ENCODE measurements around the gene INSYN1.
A peak's percentile ranks its signal among the peaks of the same experiment; 100 is the strongest.

The INSYN1 gene

DNA sequence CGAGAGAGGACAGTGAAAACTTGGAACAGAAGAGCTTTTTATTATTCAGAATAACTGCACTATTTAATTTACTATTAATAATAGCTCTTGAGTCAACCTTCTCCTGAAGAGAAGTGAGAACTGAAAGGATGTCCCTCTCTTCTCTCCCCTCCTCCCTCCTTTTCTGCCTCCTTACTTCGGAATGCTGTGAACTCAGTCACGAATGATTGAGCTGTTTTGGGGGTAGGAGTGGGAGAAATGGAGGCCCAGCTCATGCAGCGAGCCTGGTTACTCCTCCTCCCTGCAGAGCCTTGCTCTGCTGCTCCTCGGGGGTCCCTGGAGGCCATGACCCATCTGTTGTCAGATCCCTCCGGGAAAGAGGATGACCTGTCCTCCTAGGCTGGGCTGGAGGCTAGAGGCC is 20.3 kb upstream of the INSYN1 start:
- DNase-seq (ENCODE audit: low spot score), result no peak

DNA sequence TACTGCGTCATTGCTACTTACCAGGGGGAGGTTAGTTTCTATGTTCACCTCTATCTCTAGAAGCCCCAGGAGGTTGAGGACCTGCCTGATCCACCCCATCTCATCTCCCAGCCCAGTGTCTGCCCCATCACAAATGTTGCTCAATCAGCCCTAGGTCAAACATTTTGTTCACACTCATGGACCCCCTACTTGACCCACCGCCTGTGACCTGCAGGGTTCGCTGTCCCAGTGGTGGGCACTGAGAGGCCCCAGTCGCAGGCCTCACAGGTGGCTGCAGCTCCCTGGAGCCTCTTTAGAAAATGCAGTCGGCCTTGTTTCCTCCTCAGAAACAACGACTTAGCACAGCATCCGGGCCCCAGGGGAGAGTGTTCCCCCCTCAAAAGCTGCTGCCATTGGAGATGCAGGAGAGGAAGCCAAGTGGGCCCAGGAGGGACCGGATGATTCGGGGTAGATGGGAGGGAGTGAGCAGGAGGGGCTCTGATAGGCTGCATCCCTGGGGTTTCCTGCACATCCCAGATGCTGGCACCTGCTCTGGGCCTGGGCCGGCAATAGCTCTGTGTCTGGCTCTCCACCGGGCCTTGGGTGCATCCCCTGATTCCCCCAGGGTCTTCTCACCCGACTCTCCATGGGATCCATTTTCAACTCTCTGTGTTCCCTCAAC is 18.4 kb upstream of the INSYN1 start:
- no peak for DNase-seq (ENCODE audit: low spot score)

DNA sequence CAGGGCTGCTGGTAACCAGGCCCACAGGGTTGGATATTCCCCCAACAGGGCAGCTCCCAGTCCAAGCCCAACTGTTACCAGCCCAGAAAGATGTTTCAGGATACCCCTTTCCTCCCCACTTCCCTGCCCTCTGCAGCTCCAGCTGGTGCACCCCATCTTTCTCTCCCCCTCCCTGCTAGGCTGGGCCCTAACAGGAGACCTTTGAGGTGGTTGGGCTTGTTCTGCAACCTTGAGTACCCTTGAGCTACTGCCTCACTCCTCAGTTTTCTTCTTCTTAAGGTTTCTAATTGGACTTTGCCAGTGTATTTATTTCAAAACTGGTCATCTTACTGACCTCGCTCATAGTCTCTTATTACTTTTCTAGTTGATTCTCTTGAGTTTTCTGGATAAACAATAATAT is 16.9 kb upstream of the INSYN1 start:
- no peak for DNase-seq (ENCODE audit: low spot score)

DNA sequence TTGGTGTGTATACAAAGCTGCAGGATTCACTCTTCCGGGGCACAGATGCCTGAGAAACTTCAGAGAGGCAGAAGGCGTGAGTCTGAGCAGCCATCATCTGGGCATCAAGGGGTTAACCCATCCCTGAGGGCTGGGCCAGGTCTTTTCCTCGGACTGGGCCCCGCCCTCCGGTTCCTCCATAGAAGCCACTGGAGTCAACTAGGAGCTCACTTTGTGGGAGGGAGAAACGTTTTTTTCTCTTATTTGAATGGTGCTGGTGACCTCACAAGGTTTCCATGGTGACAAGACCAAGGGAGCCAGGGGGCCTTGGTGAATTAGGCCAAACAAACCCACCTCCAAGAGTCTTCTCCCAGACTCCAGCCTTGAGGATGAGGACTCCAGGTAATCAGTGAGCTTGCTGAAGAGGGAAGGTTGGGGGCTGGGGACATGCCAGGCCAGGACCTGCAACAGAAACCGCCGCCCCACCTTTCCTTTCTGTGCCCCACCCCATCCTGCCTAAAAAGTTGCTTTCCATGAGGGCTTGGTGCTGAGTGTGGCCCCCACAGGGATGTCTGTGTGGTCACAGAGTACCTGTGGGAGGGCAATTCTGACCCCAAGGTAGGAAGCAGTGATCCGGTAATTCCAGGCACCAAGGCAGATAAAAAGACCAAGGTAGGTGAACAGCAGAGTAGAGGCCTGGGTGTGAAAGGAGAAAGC is 14.8 kb upstream of the INSYN1 start:
- no peak for DNase-seq (ENCODE audit: low spot score)

DNA sequence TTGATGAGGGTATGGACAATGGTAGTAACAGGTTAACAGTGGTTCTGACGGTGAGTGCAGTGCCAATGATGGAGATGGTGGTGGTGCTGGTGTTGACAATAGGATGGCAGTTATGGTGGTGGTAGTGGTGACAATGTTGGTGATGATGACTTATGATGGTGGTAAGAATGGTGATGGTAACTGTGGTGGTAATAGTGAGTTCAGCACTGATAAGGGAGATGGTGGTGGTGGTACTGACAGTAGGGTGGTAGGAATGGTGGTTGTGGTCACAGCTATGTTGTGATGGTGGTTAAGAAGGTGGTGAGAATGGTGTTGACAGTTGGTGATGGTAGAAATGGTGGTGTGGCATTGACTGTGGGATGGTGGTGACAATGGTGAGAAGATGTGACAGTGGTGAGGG is 13.4 kb upstream of the INSYN1 start:
- no peak for DNase-seq (ENCODE audit: low spot score)

DNA sequence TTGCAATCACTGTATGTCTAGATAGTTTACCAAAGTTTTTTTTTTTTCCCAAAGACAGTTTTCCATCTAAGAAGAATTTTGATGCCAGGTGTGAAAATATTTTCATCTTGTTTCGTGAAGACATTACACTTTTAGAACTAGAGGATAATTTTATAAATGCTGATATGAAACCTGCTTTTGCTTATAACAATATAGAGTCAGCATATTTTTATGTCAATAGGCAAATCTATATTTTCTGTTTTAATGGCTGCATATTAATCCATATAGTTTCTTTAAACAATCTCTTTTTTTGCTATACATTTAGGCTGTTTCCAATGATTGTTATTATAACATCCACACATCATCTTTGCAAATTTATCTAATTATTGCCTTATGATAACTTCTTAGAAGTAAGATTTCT is 12.6 kb upstream of the INSYN1 start:
- no peak for DNase-seq (ENCODE audit: low spot score)

DNA sequence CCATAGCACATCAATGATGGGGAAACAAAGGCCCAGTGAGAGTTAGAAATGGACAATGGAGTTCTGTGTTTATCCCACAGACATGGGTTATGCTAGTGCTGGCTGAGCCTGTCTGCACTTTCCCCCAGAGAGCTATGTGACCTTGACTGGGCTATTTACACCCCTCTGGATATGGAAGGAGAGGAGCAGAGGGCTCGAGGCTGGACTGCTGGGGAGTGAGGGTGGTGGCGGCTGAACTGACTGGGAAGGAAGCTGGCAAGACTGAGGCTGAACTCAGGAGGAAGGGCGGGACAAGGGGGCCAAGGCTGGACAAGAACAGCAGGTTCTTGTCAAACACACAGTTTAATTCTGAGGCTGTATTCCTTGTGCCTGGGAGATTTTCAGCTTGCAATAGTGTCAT is 10.8 kb upstream of the INSYN1 start:
- DNase-seq (ENCODE audit: low spot score), result peak; percentile 86

DNA sequence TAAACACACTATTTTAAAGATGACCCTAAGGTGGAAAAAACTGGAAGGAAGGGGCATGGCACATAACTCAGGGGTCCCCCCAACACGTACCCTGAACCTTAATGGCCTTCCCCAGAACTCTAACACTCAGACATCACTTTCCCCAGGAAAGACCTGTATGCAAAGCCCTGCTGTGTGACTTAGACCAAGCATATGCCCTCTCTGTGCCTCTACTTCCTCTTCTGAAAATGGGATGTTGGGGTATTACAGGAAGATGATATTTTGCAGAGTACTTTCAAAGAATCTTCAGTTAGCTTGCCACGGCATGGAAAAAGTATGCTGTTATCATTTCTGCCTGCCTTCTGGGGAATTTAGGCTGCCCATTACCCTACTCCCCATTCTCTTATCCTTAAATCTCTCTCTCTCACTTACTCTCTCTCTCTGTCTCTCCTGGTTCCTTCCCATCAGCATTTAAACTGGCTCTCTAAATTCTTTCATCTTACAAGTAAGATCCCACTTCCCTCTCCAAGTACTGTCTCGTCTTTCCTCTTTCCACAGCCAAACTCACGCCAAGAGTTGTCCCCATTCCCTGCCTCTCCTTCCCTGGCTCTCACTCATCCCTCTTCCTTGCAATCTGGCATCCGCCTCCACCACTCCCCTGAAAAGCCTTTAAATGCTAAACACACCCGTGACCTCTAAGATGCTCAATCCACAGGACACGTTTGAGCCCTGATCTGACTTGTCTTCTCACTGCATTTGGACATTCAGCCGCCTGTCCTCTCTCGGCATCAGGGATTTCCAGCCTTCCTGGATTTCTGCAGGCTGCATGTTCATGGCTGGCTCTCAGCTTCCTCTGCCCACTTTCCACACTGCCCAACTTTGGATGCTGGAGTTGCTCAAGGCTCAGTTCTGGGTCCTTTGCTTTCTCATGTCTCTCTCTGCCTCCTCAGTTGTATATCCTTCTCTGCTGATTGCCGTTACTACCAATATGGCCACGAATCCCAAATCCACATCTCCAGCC is 7.5 kb upstream of the INSYN1 start:
- DNase-seq (ENCODE audit: low spot score), result no peak

DNA sequence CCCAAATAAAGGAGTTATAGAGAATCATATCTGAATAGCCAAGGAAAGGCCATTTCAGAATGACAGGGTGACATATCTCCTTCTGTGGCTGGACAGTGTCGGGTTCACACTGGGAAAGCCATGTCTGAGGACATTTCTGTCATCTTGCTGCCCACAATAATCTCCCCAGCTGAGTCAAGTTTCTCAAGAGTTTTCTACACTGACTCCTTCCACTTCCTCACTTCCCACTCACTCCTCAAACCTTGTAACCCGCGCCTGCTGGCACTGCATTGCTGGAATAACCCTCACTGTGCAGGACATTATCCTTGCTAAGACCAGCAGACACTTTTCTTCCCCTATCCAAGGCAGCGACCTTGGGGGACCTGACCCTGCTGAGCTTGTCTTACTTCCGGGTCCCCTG is 5.3 kb upstream of the INSYN1 start:
- DNase-seq (ENCODE audit: low spot score), result no peak

DNA sequence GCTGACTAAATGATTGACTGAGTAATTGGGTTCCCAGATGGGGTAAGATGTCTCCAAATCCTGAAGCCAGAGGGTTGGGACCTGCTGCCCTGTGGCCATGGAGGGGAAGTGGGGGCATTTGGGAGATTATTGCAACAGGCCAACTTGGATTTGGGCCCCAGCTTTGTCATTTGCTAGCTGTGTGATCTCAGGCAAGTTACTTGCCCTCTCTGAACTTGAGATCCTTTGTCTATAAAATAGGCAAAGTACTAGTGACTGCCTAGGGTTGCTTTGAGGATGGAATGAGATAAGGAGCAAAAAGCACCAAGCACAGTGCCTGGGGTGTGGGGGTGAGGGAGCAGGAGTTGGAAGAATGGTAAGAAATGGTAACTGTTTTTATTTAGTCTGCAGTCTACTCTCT is 4.4 kb upstream of the INSYN1 start:
- DNase-seq (ENCODE audit: low spot score), result no peak

DNA sequence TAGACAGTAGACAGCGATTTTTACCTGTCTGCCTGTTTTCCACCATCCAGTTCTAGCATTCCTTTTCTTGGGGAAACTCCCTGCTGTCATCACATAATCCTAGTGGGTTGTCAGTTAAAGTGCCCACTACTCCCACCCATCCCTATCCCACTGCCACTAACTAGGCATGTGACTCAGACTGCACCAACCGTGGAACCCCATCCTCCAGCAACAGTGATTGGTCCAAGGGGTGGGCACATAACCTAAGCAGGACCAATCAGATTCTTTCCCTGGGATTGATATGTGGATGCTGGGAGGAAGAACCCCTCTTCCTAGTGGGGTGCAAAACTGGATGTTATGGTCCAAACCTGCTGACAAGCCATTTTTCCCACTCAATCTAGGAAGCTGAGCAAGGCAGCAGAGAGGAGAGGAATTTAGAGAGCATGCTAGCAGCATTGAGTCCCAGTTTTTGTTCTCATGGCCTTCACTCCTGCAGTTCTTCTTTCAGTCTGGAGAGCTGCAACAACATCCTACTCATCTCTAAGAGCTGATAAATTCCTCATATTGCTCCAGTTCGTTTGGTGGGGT is 3.9 kb upstream of the INSYN1 start:
- no peak for DNase-seq (ENCODE audit: low spot score)

DNA sequence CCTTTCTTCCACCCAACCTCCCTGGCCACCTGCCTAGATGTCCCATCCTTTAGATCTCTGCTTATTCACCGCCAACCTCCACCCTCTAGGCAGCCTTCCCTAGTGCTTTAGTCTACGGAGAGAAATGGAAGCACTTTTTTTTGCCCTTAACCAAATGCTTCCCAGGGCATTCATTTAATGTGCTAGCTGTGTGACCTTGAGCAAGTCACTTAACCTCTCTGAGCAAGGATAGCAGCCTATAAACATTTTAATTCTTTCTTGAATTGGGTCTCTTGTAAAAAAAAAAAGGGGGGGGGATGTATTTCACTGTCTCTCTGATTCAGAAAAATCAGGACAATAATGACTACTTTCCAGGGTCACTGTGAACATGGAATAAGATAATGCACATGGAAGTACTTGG is 3.2 kb upstream of the INSYN1 start:
- no peak for DNase-seq (ENCODE audit: low spot score)

DNA sequence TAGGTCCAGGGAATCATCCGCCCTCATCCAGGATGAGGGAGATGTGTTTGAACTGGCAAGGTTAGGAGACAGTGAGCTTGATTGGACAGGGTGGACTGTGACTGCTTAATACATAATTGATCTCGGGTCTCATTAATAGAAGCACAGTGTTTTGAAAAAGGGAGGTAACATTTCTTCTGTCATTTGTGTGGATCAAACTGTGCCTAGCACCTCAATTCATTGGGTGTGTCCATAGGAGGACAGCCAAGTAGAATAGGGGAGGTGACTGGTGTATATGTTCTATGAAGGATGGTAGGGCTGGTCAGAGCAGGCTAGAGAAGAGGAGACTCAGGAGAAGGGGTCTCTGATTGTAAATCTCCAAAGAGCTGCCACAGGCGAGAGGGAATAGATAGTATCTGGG is 2.8 kb upstream of the INSYN1 start:
- no peak for DNase-seq (ENCODE audit: low spot score)

DNA sequence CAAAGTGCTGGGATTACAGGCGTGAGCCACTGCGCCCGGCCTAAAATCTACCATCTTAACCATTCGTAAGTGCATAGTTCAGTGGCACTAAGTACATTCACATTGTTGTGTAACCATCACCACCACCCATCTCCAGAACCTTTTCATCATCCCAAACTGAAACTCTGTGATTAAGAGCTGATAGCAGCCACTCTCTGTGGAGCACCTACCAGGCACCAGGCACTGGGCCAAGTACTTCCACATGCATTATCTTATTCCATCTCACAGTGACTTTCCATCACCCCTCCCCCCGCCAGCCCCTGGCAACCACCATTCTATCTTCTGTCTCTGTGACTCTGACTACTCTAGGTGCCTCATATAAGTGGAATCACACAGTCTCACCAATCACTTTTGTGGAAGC is 2.3 kb upstream of the INSYN1 start:
- DNase-seq (ENCODE audit: low spot score), result no peak

DNA sequence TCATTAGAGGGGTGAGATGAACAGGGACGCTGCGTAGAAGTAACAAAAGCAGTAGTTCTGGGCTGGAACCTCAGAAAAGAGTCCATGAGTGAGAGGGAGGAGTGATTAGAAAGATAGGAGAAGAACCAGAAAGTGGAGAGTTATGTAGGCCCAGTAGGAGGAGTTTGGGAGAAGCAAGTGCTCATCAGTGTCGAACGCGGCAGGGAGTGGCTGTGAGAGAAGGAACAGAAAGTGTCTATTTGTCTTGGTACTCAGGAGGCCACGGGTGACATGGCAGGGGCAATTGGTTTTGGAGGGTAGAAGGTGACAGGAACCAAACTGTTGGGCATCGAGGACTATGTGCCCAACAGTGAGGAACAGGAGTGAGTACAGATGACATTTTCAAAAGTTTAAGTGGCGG is 1.3 kb upstream of the INSYN1 start:
- DNase-seq (ENCODE audit: low spot score), result no peak

DNA sequence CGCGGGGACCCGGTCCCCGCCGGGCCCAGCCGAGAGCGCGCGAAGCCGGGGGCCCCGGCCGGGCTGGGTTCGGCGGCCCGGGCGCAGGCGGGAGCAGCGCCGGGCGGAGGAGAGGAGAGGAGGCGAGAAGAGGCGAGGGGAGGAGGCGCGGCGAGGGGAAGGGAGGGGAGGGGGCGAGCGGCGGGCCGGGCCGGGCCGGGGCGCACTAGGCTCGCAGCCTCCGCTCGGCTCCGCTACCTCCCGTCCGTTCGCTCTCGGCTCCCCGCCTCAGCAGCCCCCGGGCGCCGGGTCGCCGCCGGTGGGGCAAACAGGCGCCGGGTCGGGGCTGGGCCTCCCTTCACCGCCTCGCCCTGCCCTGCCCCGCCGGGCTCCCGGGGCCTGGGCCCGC is 351 bp downstream of the INSYN1 start:
- no peak for DNase-seq (ENCODE audit: low spot score)

DNA sequence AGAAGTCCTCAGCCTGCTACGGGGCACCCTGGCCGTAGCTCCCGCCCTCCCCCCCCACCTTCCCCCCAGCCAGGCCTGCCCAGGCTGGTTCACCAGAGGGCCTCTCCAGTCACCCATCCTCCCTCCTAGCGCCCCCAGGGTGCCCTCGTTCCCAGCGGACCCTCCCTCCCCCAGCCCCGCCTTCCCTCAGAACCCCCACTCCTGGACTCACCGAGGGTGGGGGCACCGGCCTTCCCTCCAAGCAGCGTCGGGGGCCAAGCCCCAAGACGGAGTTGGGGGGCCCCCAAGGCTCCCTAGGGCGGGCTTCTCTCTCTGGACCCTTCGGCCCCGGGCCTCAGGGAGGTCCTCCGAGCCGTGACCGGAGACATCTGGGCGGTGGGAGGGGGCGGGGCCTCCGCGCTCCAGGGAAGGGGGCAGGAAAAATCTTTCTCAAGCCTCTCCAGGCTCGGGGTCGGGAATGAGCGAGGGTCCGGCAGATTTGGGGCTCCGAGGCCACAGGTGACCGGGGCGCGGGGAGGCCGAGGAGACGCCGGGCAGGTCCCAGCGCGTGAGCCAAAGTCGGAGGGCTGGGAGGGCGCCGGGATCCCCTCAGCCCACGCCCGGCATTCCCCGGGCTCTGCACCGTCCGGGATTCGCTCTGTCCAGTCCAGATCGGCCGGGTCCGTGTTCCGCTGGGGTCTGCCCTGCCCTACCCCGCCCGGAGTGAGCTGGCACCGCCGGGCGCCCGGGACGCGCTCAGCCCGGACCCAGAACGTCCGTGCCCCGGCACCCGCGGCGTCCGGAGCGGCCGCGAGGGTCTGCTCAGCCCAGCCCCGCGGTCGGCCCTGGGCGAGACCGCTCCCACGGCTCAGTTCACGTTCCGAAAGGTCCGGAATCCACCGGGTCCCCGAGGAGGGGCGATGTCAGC is 999 bp downstream of the INSYN1 start:
- DNase-seq (ENCODE audit: low spot score), result no peak

DNA sequence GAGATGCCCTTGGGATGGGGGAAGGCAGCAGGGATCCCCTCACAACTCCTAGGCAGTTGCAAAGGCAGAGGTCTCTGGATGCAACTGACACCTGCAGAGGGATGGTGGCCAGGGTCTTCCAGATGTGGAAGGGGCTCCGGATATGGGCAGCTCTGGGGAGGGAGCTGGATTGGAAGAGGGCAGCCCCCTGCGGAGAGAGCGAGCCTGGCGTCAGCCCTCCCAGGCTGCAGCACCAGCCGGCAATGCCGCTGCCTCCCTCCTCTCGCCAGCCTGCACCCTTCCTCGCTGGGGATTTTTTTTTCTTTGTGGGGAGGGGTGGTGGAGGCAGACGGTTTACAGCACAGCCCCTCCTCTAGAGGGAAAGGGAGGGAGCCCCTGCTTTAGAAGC is 1.6 kb downstream of the INSYN1 start:
- DNase-seq (ENCODE audit: low spot score), result no peak

DNA sequence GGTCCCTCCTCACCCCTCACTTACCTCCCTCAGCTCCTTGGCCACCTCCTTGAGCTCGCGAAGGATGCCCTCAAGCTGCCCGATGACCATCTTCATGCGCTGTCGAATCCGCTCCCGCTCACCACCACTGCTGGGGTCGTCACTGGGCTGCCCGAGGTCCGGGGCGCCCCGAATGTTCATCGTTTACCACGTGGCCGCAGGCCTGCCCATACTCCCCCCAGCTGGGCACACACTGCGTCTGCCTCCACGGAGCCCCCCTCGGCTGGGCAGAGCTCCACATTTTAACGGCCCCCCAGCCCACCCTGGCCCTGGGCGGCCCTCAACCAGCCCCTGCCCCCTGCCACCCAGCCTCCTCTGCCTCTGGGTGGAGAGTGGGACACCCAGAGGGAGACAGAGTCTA is 2.2 kb downstream of the INSYN1 start:
- no peak for DNase-seq (ENCODE audit: low spot score)

DNA sequence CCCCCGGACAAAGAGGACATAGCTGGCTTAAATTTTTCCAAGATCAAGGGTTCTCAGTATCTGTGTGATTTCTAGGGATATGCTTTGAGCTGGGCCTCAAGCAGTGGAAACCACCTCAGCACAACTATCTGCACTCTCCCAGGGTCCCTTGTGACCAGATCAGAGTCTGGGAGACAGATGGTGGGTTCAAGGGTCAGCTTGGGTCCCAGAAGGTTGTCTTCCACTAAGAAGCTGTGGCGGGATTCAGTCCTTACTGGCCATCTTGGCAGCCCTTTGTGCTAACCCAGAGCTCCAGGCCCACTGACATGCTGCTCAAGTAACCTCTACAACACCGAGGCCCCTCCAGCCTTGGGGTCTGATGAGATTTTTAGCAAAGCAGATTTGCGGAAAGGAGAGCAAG is 2.7 kb downstream of the INSYN1 start:
- no peak for DNase-seq (ENCODE audit: low spot score)

DNA sequence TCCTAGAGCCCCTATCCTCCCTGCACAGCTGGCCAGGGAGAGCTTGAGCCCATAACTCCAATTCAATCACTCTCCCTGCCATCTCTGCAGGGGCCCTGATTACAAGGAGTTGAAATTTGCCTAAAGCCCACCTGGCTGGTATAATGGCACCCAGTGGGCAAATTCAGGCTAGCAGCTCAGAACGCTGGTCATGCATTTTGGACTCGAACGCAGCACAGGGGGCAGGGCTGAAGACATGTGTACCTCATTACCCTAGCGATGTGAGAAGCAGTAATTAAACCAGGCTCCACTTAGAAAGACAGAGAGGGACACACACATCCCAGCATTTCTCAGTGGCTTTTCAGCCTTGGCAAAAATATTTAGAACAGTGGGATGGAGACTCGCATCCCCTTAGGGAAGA is 3.2 kb downstream of the INSYN1 start:
- no peak for DNase-seq (ENCODE audit: low spot score)

DNA sequence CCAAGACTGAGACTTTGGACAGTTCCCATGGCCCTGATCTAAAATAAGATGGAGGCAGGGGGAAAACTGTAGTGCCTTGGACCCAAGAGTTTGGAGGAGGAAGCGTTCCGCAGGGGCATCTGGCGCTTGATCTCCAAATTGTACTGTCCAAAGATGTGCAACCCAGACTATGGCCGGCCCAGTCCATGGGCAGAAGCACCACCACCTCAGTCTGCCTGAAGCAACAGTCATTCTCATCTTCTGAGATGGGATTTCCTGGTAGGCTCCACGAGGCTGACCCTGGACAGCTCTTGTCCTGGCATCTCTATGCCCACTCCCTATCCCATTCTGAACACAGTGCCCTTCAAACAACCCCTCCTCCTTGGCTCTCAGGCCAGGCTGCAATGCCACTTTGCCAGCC is 3.6 kb downstream of the INSYN1 start:
- no peak for DNase-seq (ENCODE audit: low spot score)
